HG03565 (cell line): ENCODE data around the gene NADSYN1.
A peak's percentile ranks its signal among the peaks of the same experiment; 100 is the strongest.

Experiments used
- ATAC-seq: cut with Tn5 transposase; IDR thresholded peaks from one replicate; pipeline ENCODE4 v1.9.1; 2021; ENCODE audit warnings: mild to moderate bottlenecking, moderate library complexity; ENCODE audit not compliant: unreplicated experiment

Gene NADSYN1

GRCh38 chr11:71432761-71433647 is 20.0 kb upstream of the NADSYN1 start:
- no peak for ATAC-seq

- ATAC-seq: no peak
Measured at GRCh38 chr11:71433648-71434450, 19.2 kb upstream of the NADSYN1 start.

GRCh38 chr11:71434576-71435130 is 18.4 kb upstream of the NADSYN1 start:
- ATAC-seq: no peak

GRCh38 chr11:71435278-71435951 is 17.6 kb upstream of the NADSYN1 start:
- no peak for ATAC-seq

GRCh38 chr11:71436861-71437260 is 16.1 kb upstream of the NADSYN1 start:
- ATAC-seq: no peak

- ATAC-seq: no peak
Measured at GRCh38 chr11:71437399-71437798, 15.6 kb upstream of the NADSYN1 start.

GRCh38 chr11:71437879-71438278 is 15.1 kb upstream of the NADSYN1 start:
- ATAC-seq: no peak

- no peak for ATAC-seq
Measured at GRCh38 chr11:71438650-71439049, 14.4 kb upstream of the NADSYN1 start.

GRCh38 chr11:71440021-71440755 is 12.8 kb upstream of the NADSYN1 start:
- ATAC-seq: no peak

GRCh38 chr11:71441251-71441650 is 11.8 kb upstream of the NADSYN1 start:
- ATAC-seq: no peak

GRCh38 chr11:71442123-71442522 is 10.9 kb upstream of the NADSYN1 start:
- no peak for ATAC-seq

- ATAC-seq: no peak
Measured at GRCh38 chr11:71442880-71443279, 10.1 kb upstream of the NADSYN1 start.

- ATAC-seq: no peak
Measured at GRCh38 chr11:71443736-71444445, 9.1 kb upstream of the NADSYN1 start.

GRCh38 chr11:71444811-71445210 is 8.2 kb upstream of the NADSYN1 start:
- no peak for ATAC-seq

GRCh38 chr11:71446150-71446549 is 6.9 kb upstream of the NADSYN1 start:
- ATAC-seq: no peak

- no peak for ATAC-seq
Measured at GRCh38 chr11:71446942-71447688, 5.9 kb upstream of the NADSYN1 start.

- ATAC-seq: no peak
Measured at GRCh38 chr11:71447791-71448256, 5.2 kb upstream of the NADSYN1 start.

- peak; percentile 74 for ATAC-seq
Measured at GRCh38 chr11:71448257-71449171, 4.5 kb upstream of the NADSYN1 start, which contains the start of gene DHCR7. Gene DHCR7, minus strand, starts transcription at chr11:71448393. Its CDS starts 3,441 bp downstream, at chr11:71444952.
